Mesothelial cell of epicardium (in vitro differentiated cells): Measurements from ENCODE around the gene TRIO. TPM values are rescaled to one million over a fixed set of nuclear protein-coding genes. Genes with fewer than 3 reads are reported as not detected.

Source experiments
- DNase-seq, 2 experiments: peaks; one replicate each; pipeline ENCODE4 v3.0.0; 2021; ENCODE audit warnings: low spot score in 2 of 2; ENCODE audit not compliant: unreplicated experiment in 2 of 2
- H3K27ac Mint-ChIP-seq: 2 replicates; pipeline ENCODE4 v1.8.0; 2021; ENCODE audit warnings: mixed read lengths
- H3K27me3 Mint-ChIP-seq: 2 replicates; pipeline ENCODE4 v1.8.0; 2021; ENCODE audit warnings: low read depth, mixed read lengths
- H3K36me3 Mint-ChIP-seq: 2 replicates; pipeline ENCODE4 v1.8.0; 2021; ENCODE audit warnings: mixed read lengths
- H3K4me1 Mint-ChIP-seq: 2 replicates; pipeline ENCODE4 v1.8.0; 2021; ENCODE audit warnings: mixed read lengths
- H3K4me3 Mint-ChIP-seq: 2 replicates; pipeline ENCODE4 v1.8.0; 2021; ENCODE audit warnings: mild to moderate bottlenecking, moderate library complexity, mixed read lengths
- H3K9me3 Mint-ChIP-seq: 2 replicates; pipeline ENCODE4 v1.8.0; 2021; ENCODE audit warnings: mixed read lengths
- total RNA-seq: library from RNA; stranded (reverse); gene quantifications from 3 replicates; pipeline ENCODE4 v1.2.1, GENCODE V29; 2021
- TF ChIP-seq, protein P1 (sequence below): fragments of 200-600 bp; sonication (generic); IDR thresholded peaks from one replicate; pipeline ENCODE4 v1.5.0; 2021; ENCODE audit warnings: antibody characterized with exemption; ENCODE audit not compliant: unreplicated experiment

Gene TRIO
- total RNA-seq, 1 donor from 2014 or later, result 209 TPM

DNA sequence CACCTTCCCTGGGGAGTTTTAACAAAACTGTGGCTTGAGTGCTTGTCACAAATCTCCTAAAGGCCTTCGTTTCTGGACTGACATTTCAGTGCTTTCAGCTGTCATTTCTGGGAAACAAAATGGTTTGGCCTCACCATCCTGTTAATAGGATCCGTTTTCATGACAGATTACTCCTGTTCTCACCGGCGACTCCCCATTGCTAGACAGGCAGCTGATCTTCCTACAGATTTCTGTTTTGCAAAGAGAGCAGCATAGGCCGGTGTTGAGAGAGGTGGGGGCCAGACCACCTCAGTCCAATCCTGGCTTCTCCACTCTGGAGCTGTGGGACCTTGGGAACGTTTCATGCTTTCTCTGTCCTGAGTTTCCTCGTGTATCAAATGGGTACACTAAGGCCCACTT is 363.0 kb downstream of the TRIO start:
- H3K4me3 Mint-ChIP-seq, result no peak overlapping the region
- TF ChIP-seq, protein P1, sequence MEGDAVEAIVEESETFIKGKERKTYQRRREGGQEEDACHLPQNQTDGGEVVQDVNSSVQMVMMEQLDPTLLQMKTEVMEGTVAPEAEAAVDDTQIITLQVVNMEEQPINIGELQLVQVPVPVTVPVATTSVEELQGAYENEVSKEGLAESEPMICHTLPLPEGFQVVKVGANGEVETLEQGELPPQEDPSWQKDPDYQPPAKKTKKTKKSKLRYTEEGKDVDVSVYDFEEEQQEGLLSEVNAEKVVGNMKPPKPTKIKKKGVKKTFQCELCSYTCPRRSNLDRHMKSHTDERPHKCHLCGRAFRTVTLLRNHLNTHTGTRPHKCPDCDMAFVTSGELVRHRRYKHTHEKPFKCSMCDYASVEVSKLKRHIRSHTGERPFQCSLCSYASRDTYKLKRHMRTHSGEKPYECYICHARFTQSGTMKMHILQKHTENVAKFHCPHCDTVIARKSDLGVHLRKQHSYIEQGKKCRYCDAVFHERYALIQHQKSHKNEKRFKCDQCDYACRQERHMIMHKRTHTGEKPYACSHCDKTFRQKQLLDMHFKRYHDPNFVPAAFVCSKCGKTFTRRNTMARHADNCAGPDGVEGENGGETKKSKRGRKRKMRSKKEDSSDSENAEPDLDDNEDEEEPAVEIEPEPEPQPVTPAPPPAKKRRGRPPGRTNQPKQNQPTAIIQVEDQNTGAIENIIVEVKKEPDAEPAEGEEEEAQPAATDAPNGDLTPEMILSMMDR, result no peak
- H3K27ac Mint-ChIP-seq, result no peak overlapping the region
- H3K4me1 Mint-ChIP-seq, result no peaks in the 10 kb centered on the region
- no peaks in the 10 kb centered on the region for H3K9me3 Mint-ChIP-seq
- peaks cover 24% of the 10 kb centered on the region for H3K36me3 Mint-ChIP-seq
- no peak for DNase-seq
- H3K27me3 Mint-ChIP-seq, result no peaks in the 10 kb centered on the region

DNA sequence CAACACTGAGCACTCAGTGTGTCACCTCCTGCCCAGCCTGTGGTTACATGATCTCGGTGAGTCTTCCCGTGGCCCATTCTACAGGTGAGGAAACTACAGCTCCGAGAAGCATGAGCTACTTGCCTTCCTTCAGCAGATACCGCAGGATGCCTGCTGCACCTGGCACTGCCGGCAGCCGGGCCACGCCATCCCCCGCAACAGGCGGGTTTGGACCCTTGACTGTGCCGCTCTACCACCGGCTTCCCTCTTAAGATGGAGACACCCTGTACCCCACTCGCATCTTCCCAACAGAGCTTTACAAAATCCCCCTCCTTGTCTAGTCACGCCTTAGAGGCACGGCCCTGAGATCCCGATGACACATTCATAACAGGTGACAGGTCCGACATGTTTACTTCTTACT is 363.5 kb downstream of the TRIO start:
- peaks cover 24% of the 10 kb centered on the region for H3K36me3 Mint-ChIP-seq
- no peaks in the 10 kb centered on the region for H3K4me1 Mint-ChIP-seq
- no peaks in the 10 kb centered on the region for H3K9me3 Mint-ChIP-seq
- no peaks in the 10 kb centered on the region for H3K27me3 Mint-ChIP-seq
- no peak overlapping the region for H3K27ac Mint-ChIP-seq
- DNase-seq, result no peak
- no peak overlapping the region for H3K4me3 Mint-ChIP-seq
- TF ChIP-seq, protein P1, result no peak

DNA sequence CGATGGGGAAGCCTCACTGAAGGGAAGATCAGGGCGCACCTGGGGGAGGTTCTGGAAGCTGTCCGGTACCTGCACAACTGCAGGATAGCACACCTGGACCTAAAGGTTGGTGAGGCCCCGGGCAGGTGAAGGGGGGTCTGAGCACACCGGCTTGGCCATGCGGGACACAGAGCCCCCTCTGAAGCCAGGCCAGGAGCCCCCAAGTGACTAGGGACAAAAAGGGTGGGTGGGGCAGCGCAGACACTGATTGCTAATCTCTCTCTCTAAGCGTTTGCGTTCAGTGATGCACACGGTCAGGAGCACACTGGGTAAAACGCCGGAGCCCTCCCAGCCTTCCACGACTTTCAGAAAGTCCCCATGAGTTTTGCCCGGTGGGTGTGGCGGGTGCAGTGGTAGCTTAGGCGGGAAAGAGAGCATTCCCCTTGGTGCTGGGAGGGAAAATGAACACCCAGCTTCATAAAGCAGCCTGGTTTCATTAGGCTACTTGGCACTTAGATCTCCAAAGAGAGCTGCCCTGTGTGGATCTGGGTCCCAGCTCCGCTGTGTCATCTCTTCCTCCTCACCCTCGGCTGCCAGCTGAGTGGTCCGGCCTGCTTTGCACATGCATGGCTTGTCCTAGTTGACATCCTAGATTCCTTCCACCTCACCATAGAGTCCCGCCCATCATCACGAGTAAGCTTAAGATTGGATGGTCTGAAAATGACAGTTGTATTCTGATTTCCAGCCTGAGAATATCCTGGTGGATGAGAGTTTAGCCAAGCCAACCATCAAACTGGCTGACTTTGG is 364.2 kb downstream of the TRIO start:
- no peak for DNase-seq
- H3K4me1 Mint-ChIP-seq, result no peaks in the 10 kb centered on the region
- H3K36me3 Mint-ChIP-seq, result peaks cover 24% of the 10 kb centered on the region
- H3K9me3 Mint-ChIP-seq, result no peaks in the 10 kb centered on the region
- H3K4me3 Mint-ChIP-seq, result no peak overlapping the region
- H3K27ac Mint-ChIP-seq, result no peak overlapping the region
- TF ChIP-seq, protein P1, result no peak
- H3K27me3 Mint-ChIP-seq, result no peaks in the 10 kb centered on the region

DNA sequence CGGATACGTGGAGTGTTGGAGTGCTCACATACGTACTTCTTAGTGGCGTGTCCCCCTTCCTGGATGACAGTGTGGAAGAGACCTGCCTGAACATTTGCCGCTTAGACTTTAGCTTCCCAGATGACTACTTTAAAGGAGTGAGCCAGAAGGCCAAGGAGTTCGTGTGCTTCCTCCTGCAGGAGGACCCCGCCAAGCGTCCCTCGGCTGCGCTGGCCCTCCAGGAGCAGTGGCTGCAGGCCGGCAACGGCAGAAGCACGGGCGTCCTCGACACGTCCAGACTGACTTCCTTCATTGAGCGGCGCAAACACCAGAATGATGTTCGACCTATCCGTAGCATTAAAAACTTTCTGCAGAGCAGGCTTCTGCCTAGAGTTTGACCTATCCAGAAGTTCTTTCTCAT is 364.9 kb downstream of the TRIO start:
- TF ChIP-seq, protein P1, result no peak
- Mint-ChIP-seq H3K27ac (no peak overlapping the region), H3K4me3 (no peak overlapping the region), H3K9me3 (peaks cover 4% of the 10 kb centered on the region), H3K27me3 (no peaks in the 10 kb centered on the region), H3K36me3 (peaks cover 22% of the 10 kb centered on the region), H3K4me1 (no peaks in the 10 kb centered on the region)
- DNase-seq, result no peak

DNA sequence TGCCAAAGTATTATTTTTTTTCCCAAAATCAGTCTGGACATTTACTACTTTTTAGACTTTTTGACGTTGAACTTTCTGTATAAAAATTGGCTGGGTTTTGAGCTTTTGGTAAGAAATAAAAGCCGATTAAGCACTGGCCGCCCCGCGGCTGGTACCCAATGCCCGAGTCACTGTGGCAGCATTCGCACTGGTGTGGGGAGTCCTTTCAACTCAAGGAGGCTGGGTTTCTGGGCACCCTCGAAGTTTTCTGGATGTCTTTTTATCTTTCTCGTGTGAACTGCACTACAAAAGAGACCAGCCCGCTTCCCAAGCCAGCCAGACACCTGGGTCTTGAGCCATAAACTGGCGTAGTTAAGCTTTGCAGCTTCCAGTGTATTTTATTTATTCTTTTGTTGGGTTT is 366.4 kb downstream of the TRIO start:
- H3K4me1 Mint-ChIP-seq, result no peaks in the 10 kb centered on the region
- DNase-seq, result no peak
- no peaks in the 10 kb centered on the region for H3K27me3 Mint-ChIP-seq
- no peak overlapping the region for H3K4me3 Mint-ChIP-seq
- TF ChIP-seq, protein P1, result no peak
- H3K27ac Mint-ChIP-seq, result no peak overlapping the region
- H3K9me3 Mint-ChIP-seq, result peaks cover 11% of the 10 kb centered on the region
- H3K36me3 Mint-ChIP-seq, result peaks cover 21% of the 10 kb centered on the region
